ENCODE measurements around the gene MYO1B. TPM values are rescaled to one million over a fixed set of nuclear protein-coding genes. Genes with fewer than 3 reads are reported as not detected.
A peak's percentile ranks its signal among the peaks of the same experiment; 100 is the strongest.

Gene MYO1B
- total RNA-seq, 1 experiment from 2014 or later: 4.1 TPM

DNA sequence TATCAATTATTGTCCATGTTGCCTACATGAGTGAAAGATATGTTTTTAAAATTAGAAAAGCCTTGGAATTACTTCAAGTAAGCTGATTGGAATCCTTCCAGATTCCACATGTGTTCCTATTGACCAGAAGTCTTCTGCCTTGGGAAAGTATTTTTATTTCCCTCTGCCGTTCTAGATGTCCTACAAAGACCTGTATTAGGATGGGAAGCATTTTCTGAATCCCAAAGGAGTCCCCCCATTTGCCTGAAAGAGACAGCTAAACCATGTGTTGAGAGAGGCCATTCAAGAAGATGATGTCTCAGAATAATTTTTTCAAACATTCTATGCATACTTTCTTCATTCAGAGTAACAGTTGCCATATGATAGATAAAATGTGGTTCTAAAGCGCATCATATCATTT lies 19.0 kb upstream of the MYO1B start:
- no peak for DNase-seq (ENCODE audit: low spot score)

DNA sequence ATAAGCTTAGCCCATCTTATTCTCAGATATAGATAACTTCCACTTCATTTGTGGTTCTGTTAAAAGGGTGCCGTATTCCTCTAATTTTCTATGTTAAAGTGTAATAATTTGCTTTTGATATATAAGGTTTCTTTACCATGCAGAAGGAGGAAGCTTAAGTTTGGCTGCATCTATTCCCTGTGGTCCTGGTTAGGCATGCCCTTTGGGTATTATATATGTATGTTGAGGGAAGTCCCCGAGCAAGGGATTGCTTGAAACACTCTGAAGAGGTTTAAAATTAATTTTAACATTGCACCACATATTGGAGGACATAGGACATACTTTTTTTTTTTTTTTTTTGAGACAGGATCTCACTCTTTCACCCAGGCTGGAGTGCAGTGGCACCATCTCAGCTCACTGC lies 16.9 kb upstream of the MYO1B start:
- no peak for DNase-seq (ENCODE audit: low spot score)

DNA sequence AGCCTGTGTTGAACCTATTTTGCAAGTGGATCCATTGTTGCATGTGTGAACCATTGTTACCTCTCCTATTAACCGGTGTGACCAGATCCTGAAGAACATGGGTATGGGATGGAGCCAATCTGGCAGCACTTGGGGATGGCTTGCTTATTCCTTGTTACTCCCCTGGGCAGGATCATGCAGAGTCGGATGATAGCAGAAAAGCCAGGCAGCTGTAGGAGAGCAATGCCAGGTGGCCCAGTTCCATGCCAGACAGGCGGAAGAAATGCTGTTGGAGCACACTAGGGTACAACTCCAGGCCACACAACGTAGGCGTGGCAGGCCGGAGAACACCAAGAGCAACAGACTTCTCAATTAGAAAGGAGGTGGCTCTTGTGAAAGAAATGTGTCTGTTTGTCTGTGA lies 16.3 kb upstream of the MYO1B start:
- no peak for DNase-seq (ENCODE audit: low spot score)

DNA sequence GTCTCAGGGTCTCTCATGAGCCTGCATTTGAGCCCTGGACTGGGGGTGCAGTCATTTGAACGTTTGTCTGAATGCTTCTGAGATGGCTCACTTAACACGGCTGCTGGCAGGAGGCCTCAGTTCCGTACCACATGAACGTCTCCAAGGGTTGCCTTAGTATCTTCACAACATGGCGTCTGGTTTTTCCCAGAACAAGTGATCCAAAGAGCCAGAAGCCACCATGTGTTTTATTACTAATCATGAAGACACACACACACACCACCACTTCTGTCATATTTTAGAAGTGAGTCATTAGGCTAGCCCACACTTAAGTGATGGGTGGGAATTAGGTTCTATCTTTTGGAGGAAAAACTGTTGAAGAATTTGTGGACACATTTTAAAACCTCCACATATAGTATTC lies 15.0 kb upstream of the MYO1B start:
- DNase-seq (ENCODE audit: low spot score): peak; percentile 93

DNA sequence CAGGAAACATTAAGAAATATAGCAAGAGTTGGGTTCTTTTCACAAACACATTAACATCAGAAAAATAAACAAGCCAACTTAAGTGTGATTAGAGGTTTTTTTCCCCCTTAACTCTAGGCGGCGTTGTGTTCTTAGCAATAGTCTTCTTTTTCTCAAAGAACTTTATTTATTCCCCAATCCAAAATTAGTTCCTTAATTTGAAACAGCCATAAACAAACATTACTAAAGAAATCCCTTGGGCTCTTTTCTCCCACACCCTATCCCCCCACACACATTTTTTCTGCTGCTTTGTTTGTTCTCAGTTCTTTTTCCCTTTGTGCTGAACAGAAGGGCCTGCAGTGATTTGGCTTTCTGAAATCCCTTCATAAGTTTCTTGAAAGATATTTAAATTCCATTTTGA lies 13.2 kb upstream of the MYO1B start:
- peak; percentile 44 for DNase-seq (ENCODE audit: low spot score)

DNA sequence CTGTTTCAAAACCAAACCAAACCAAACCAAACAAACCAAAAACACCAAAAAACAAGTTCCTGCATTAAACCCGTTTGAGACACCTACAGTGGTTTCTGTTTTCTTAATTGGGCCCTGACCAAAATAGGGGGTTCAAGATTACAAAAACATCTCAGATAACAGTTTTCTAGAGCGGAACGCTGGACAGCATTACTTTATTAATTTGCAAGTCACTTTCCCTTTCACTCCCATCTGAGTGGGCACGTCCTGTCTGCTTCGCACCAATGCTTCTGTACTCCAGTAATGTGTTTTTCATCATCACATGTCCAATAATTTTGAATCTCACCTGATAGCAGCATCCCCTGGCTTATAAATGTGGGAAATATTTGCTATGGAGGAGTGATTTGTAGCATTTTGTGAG lies 11.7 kb upstream of the MYO1B start:
- DNase-seq (ENCODE audit: low spot score): no peak

DNA sequence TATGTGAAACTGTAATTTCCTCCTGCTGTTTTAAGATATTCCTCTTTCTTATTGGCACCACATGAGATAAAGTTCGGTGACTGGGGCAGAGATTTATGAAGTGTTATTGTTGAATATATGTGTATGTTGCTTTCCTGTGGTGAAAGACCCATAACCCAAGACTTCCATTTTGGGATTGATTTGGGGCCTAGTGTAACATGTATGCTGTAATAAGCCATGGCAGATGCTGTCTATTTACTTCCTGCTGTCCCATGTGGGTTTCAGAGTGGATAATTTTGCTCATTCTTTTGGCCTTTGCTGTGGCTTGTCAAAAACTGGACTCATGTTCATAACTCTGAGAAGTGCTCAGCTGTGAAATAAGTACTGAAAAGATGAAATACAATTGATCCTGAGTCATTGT lies 10.8 kb upstream of the MYO1B start:
- no peak for DNase-seq (ENCODE audit: low spot score)

DNA sequence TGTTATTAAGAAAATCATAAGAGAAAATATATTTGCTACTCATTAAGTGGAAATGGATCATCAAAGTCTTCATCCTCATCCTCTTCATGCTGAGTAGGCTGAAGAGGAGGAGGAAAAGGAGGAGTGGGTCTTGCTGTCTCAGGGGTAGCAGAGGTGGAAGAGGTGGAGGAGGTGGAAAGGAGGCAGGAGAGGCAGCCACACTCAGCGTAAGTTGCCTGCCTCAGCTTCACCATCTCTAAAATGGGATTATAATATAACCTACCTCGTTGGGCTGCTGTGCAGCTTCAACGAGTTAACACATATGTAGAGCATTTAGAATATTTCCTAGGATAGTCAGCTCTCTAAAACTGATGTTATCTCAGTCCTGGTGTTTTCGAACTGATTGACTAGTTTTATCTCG lies 4.3 kb upstream of the MYO1B start:
- no peak for DNase-seq (ENCODE audit: low spot score)

DNA sequence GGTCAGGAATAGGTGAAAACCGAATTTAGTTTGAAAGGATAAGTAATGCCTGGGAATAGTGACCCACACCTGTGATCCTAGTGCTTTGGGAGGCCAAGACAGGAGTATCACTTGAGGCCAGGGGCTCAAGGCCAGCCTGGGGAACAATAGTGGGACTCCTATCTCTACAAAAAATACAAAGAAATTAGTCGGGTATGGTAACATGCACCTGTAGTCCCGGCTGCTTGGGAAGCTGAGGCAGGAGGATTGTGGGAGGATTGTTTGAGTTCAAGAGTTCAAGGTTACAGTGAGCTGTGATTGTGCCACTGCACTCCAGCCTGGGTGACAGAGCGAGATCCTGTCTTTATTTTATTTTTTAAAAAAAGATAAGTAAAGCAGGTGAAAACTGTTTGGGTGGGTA lies 3.8 kb upstream of the MYO1B start:
- no peak for DNase-seq (ENCODE audit: low spot score)

DNA sequence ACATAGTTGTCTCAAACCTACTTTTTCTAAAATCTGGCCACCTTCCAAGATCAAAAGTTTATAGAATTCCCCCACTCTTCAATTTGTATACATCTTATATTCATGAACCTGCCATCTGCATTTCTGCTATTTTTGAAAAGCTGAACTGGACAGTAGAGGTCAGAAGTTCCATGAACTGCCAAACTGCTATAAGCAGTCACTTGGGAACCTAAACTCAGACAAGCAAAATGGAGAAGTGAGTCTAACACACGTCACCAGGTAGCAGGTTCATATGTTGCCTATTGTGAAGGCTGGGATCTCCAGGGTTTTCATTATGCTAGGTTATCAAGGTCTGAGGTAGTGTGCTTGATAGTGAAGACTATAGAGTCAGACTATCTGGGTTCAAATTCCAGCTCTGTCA lies 2.0 kb upstream of the MYO1B start:
- DNase-seq (ENCODE audit: low spot score): no peak

DNA sequence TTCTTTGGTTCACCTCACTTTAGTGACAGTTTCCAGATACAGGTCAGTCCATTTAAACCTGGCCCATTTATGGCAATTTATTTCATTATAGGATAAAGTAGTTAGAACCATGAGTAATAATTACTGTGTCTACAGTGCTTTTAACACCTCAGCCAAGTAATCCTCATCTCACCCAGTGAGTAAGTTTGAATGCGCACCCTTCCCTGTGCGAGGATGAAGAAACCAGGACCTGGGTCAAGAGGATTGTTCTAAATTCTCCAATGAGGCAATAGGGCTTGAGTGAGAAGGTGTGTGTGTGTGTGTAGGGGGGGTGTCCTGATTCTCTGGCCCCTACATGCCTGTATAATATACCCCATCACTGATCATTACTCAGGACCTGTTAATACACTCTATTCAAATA lies 854 bp upstream of the MYO1B start:
- no peak for DNase-seq (ENCODE audit: low spot score)

DNA sequence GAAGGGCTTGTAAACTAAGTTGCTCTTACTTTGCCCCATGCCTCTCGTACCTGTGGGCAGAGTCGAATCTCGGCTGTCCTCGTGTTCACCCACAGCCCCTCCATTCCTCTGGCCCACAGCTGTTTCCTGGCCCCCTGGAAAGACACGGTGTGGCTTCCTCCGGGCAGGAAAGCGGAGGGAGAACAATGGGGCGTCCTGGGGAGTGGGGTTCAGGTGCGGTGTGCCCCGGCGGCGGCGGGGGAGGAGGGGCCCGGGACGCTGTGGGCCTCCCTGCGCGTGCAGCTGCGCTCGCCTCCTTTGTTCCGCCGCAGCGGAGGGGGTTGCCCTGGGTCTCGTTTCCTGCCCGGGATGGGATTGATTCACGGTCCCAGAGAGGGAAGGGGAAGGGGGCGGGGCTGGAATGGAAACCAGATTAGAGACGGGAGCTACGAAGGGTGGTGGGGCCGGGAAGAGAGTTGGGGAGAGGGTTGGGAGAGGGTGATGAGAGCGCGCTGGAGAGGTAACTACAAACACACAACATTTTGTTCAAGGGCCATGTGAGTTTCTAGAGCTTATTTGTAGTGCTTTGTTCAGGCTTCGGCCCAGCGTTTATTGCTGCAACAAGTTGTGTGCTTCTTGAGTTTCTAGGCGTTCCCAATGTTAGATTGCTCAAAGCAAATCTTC lies 796 bp downstream of the MYO1B start:
- no peak for DNase-seq (ENCODE audit: low spot score)

DNA sequence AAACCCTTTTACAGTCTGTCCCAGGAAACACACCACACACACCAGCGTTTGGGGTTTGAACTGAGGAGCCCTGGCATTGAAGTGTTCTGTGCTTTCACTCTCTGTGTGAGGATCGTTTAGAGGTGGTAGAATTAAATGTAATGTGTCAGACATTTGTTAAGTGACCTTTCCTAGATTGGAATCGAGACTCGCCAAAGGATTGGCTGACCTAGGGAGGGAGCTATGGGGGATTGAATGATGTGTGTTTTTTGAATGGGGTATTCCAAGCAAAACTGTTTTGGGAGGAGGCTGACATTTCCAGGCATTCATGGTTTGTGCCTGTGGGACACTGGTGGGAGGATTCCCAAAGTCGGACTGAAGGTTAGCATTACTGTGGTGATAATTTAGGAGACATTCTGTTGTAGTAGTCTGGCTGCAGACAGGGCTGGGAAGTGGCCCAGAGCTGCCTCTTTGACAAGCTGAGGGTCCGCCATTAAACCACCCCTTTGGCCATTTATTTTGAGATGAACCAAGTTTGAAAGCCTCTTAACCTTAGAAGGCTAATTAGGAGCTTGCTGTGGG lies 1.7 kb downstream of the MYO1B start:
- DNase-seq (ENCODE audit: low spot score): no peak

DNA sequence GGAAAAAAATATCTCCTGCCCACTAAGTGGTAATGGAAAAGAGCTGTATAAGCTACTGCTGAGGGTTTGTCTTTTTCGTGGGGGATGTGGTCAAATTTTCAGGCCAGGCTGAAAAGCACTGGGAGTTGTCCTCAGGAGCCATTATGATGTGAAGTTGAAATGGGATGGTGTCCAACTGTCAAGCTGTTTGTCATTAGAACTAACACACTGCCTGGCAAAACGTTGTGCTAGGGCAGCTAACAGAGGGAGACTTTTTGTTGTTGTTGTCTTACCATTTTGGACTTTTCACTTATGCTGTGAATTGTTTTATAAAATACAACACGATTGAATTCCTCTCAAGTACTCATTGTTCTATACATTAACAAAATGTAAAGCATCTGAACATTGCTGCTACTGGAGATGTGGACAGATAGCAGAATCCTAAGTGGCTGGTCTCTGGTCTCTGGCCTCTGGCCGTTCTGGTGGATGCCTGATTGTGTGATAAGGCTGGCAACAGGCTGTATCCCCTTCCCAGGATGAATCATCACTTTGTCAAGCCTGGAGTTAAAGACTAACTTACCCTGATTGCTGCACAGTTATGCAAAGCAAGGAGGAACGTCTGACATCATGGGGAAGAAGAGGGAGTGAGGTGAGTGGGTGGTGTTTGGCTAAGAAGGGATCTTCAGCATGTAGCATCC lies 2.3 kb downstream of the MYO1B start:
- DNase-seq (ENCODE audit: low spot score): peak; percentile 84

DNA sequence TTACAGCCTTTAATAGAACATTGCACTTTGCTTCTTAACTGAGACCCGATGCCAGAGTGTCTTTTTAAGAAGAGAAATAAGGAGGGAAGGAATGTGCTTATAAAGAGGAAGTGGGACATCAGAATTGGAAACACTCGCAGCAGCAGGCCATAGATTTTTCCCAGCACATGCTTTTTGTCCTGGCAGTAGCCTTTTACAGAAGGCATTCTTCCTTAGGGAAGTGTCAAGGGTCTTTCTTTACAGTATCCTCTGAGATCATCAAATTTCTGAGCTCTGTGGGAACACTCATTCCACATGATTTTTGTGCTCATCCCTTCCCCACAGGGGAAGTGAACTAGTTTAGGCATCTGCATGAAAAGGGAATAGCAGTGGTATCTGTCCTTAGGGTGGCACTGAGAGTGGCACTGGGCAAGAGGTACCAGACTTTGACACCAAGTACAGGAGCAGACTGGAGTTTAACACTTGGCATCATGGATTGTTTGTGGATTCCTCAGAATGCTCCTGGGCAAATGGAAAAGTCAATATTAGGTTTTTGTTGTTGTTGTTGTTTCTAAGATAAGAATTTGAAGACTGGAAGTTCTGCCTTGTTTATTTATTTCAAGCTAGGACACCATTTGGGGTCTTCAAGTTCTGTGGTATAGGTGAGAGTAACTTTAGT lies 4.1 kb downstream of the MYO1B start:
- no peak for DNase-seq (ENCODE audit: low spot score)

DNA sequence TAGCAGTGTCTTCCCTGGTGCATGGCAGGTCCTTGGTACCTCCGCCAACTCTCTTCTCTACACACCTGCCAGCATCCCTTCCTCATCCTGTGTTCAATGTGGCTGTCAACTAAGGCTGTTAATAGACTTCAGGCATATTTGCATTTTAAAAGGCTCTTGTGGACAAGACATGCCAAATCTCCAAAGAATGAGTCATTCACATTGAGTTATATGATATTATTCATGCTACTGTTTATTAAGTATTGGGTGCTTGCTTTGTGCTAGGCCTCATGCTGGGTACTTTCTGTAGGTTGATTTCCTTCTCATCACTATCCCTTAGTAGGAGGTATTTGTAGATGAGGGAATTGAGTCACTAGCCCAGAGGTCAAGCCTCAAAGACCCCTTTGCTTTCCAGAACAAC lies 5.2 kb downstream of the MYO1B start:
- DNase-seq (ENCODE audit: low spot score): no peak

DNA sequence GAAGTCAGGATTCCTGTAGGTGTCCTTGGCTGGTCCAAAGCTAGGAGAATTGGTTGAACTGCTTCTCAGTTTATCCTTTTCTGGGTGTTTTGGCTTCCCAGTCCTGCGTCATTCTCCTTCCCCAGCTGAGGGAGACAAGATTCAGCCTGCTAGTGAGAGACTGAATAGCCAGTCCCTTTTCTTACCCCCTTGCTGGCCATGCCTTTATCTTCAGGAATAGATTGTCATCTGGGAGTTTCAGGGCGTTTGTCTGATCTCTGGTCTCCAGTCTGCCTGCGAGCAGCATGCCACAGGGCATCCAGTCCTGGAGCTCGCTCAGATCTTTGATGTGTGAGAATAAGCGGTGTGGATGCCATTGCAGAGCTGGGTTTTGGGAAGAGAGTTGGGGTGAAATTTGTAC lies 5.8 kb downstream of the MYO1B start:
- DNase-seq (ENCODE audit: low spot score): no peak

DNA sequence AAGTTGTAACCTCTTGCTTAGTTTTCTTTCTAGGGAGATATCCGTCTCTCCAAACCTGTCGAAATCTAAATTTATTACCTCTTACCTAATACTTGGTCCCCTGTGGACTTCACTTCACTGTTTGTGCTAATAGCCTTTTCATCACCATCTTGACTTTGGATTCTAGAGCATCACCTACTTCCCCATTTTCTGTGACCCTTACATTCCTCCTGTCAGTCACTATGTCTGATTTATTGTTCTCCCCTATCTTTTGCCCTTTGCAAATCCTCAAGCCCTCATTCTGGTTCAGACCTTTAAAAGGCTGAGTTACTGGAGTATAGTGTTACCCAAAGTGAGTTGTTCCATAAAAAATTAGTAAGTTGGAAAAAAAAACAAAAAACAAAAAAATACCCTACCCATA lies 7.5 kb downstream of the MYO1B start:
- no peak for DNase-seq (ENCODE audit: low spot score)

DNA sequence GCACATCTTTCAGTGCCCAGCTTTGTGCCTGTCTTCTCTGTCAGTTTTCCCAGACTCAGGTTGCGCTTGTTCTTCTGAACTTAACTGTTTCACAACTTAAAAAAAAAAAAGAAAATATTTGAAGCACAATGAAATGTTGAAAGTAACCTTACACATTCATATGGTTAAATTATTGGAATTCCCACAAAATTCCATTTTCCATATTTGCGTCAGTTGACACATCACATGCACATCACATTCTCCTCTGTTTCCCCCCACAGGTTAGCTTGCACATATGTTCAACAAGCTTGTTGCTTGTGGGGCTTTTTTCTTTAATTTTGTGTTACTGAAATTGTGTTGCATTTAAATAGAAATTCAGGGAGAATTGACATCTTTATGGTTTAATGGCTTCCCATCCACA lies 8.3 kb downstream of the MYO1B start:
- no peak for DNase-seq (ENCODE audit: low spot score)

DNA sequence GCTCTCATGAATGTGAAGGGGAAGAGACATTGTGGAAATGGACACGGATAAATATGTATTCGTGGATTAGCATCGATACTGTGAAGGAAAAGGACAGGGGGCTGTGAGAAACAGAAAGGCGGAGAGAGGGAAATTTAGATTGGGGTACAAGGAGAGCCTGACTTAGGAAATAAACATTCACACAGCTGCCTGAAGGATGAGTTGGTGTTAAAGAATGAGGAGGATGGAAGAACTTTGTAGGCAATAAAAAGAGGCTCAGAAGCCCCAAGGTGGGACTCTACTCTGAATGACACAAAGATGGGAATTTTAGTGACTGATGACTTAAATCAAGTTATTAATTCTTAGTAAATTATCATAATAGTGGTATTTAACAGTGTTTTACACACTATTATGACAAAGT lies 10.1 kb downstream of the MYO1B start:
- no peak for DNase-seq (ENCODE audit: low spot score)

DNA sequence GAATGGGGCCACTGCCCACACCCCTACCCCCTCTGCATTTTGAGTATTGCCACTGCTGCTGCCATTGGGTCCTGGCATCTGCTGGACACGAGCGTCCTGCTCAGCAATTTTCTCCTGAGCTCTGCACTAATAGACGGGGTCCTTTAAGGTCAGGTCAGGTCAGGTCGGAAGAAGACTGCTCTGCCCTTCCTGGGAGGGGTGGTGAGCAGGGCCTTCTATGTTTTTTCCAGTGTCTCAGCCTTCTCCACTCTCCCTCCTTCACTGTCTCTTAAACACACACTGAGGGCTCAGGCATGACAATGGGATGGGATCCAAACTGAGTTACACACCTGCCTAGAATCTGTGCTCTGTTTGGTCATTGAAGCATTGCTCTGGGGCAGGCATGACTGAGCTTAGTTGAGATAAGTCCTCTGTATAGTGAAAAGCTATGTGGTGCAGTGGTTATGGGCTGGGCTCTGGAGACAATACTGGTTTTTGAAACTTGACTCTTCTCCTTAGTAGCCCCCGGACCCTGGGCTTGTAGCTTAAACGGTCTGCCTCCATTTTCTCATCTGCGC lies 10.6 kb downstream of the MYO1B start:
- no peak for DNase-seq (ENCODE audit: low spot score)

DNA sequence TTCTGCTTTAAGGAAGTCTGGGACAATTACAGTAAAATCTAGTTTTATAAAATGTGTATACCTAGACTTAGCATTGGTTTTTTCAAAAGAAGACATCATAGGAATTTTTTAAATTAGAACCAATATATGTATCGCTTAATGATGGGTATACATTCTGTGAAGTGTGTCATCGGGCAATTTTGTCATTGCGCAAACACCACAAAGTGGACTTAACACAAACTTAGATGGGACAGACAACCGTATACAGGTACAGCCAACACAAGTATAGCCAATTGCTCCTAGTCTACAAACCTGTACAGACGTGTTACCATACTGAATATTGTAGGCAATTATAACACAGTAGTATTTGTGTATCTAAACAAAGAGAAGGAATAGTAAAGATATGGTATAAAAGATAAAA lies 12.7 kb downstream of the MYO1B start:
- no peak for DNase-seq (ENCODE audit: low spot score)

DNA sequence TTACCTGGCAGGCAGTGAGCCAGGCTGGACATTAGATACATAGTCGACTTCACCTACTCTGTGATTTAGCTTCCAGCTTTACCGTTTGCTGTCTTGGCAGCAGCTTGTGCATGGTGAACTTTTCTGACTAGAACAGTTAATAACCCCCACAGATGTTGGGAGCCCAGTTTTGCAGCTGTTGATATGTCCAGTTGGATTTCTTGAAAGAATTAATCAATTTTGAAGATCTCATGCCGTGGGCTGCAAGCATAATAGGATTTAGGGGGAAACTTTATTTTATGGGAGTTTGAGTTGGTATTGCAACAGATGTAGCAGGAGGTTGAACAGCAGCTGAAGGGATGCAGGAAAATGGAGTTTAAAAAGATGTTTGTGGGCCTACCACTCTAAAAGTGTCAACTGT lies 13.8 kb downstream of the MYO1B start:
- DNase-seq (ENCODE audit: low spot score): no peak
